ENCODE measurements around the gene AGO3.

DNA sequence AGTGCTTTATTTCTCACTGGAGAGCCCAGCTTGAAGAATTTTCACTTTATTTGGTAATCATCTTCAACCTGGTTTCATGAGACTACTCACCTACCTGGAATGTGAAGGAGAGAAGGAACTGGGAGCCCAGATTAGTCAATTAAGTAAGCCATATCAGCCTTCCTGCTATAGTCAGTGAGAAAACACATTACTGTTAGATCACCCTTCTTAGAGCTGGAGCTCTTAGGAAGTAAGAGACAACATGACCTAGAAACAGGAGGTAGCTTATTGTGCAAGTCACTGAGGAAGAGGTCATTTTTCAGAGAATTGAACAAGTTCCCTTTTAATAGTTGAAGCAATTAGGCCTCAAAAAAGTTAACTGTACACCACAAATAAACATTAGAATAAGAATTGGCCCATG lies 103.8 kb downstream of the AGO3 start:
- TF ChIP-seq, protein P1, sequence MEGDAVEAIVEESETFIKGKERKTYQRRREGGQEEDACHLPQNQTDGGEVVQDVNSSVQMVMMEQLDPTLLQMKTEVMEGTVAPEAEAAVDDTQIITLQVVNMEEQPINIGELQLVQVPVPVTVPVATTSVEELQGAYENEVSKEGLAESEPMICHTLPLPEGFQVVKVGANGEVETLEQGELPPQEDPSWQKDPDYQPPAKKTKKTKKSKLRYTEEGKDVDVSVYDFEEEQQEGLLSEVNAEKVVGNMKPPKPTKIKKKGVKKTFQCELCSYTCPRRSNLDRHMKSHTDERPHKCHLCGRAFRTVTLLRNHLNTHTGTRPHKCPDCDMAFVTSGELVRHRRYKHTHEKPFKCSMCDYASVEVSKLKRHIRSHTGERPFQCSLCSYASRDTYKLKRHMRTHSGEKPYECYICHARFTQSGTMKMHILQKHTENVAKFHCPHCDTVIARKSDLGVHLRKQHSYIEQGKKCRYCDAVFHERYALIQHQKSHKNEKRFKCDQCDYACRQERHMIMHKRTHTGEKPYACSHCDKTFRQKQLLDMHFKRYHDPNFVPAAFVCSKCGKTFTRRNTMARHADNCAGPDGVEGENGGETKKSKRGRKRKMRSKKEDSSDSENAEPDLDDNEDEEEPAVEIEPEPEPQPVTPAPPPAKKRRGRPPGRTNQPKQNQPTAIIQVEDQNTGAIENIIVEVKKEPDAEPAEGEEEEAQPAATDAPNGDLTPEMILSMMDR (IDR thresholded peaks at IDR 0.05): no peak
- TF ChIP-seq POLR2A (IDR thresholded peaks at IDR 0.05): no peak
